GM18526 (cell line): Measurements from ENCODE around the gene NNT.

Source experiments
- POLR2A ChIP-seq: IDR thresholded peaks from 3 replicates; pipeline ENCODE4 v1.6.1; 2011; ENCODE audit not compliant: insufficient read length; ENCODE audit errors: extremely low read depth

The NNT gene

DNA sequence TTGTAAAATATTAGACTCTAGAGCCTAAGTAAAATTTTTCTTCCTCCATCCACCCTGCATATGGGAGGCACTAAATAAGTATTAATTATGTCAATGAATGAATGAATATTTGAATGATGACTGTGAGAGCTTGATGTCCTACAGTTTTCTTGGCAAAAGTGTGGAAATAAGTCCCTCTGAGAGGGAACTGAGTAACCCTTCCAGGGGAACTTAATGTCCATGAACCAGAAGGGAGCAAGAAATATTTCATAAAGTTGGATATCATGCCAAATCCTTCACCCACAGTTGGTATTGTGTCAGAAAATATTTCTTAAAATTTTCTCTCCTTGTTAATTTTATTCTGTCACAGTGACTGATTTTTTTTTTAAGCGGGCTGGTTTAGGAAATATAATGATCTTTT is 36.6 kb downstream of the NNT start:
- TF ChIP-seq POLR2A = no peak

- TF ChIP-seq POLR2A = no peak
Observed at GRCh38 chr5:43642428-43642827, 39.4 kb downstream of the NNT start.

GRCh38 chr5:43643327-43643726 is 40.3 kb downstream of the NNT start:
- no peak for TF ChIP-seq POLR2A

DNA sequence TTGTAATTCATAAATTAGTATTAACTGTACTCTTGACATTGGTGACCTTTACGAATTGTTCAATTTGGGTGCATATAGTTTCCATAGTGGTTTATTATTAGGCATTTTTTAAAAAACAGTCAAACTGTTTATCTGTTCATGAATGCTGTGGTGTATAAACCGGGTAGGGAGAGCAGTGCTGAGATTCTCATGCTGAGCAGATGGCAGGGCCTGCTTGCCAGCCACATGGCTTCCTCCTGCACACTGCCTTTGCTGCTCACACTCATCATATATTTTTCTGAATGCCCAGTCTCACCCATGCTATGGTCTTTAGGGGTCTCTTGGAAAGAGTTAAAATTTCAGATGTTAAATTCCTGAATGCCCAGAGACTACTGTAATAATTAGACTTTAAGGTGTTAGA is 40.8 kb downstream of the NNT start:
- TF ChIP-seq POLR2A = no peak

- TF ChIP-seq POLR2A = no peak
Observed at GRCh38 chr5:43646992-43647391, 44.0 kb downstream of the NNT start.

GRCh38 chr5:43647789-43648188 is 44.8 kb downstream of the NNT start:
- TF ChIP-seq POLR2A = no peak

DNA sequence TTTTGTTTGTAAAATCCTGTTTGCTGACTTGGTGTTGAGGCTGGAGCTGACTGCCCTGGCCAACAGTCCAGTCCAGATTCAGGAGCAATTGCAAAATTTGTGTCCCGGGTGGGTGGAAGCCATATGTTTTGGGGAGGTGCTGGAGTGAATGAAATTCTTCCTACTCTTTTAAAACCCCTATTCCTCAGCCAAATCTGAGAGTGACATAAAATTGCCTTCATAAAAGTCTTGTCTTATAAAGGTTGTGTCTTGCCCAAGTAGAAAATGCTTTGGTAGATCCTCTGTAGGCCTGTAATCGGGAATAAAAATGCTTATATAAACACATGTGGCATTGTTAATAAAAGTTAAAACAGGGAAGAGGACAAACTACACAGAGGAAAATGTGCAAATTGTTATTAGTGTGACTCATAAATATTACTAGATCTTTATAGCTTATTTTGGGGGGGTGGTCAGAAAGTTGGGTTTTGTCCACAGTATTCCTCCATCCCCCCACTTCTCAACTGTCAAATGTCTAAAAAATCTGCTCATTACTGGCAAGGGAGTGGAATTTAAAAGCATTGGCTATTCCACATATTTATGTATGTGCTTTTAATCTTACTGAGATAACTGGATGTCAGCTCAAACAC is 45.6 kb downstream of the NNT start:
- TF ChIP-seq POLR2A = no peak

- TF ChIP-seq POLR2A = no peak
Observed at GRCh38 chr5:43649256-43649655, 46.3 kb downstream of the NNT start.

- no peak for TF ChIP-seq POLR2A
Observed at GRCh38 chr5:43652537-43653302, 49.7 kb downstream of the NNT start.

DNA sequence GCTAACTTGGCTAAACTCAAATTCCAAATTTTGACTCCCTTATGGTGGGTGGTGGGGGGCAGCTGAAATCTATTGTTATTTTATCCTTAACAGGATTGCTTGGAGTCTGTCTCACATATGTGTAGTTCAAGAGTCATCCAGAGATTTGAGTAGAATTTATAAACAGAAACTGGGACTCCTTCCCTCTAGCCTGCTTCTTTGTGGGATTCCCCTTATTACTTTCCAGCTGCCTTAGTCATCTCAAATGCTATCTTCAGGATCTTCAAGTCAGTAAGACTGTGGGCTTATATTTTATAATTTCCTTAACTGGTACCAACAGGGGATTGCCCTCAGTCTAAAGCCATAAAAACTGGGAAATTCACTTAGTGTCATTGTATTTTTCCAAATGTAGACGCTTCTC is 55.5 kb downstream of the NNT start:
- TF ChIP-seq POLR2A = no peak

DNA sequence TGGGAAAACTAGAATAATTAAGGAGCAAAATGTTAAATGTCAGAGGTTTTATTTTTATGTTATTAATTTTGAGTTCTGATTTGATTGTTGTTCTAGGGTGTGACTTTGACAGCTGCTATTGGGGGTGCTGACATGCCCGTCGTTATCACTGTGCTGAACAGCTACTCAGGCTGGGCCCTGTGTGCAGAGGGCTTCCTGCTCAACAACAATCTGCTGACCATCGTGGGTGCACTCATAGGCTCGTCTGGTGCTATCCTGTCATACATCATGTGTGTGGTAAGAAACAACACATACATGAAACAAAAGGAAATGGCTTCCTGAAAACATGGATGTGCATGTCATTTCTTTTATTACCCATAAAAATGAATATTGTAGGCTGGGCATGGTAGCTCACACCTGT is 56.1 kb downstream of the NNT start:
- TF ChIP-seq POLR2A = no peak

DNA sequence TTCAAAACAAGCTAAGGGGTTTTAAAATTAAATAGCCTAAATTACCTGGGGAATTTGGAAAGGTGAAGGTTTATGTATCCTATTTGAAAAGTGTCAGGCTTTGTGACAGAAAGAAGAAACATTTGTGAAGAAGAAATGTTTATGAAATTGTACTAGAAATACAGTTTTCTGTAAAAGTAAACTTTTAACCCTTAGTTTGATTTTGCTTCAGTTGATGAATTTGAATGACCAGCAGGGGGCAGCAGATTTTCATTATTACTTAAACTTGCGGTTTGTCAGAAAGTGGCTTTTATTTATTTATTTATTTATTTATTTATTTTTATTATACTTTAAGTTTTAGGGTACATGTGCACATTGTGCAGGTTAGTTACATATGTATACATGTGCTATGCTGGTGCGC is 58.1 kb downstream of the NNT start:
- no peak for TF ChIP-seq POLR2A

DNA sequence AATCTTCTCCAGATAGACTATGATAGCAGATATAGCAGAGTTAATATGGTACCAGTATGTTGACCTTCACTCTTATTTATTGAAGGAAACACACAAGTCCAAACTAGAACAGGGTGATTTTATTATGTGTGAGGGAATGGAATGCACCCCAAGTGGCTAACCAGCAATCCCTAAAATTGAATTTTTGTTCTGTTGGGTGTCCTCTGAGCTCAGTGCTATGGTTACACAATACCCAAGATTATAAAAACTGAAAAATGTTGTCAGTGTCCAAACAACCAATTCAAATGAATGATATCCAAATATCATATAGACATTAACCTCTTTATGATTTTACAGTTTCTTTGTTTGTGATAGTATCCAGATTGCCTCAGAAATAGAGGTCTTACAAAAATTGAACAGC is 60.9 kb downstream of the NNT start:
- TF ChIP-seq POLR2A = no peak

GRCh38 chr5:43664501-43665040 is 61.6 kb downstream of the NNT start:
- no peak for TF ChIP-seq POLR2A

- no peak for TF ChIP-seq POLR2A
Observed at GRCh38 chr5:43674536-43674935, 71.6 kb downstream of the NNT start.

DNA sequence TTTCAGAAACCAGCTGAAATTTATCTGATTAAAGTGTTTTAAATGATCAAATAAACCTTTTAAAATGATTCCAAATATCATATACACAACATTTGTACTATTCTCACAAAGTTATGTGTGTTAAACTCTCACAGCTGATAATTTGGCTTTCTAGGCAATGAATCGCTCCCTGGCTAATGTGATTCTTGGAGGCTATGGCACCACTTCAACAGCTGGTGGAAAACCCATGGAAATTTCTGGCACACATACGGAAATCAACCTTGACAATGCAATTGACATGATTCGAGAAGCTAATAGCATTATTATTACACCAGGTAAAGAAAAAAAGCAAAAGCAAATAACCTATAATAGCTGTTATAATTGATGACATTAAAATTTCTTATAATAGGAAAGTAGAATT is 72.4 kb downstream of the NNT start:
- TF ChIP-seq POLR2A = no peak
